HCT116 (cell line): ENCODE results near the gene FBN3. TPM values are rescaled to one million over a fixed set of nuclear protein-coding genes. Genes with fewer than 3 reads are reported as not detected.

Experiments
- ATAC-seq: fragments of 200-7000 bp; cut with Tn5 transposase; 2 replicates; pipeline ENCODE4 v1.9.1; 2020; ENCODE audit warnings: mild to moderate bottlenecking, moderate library complexity
- BruUV-seq: library from RNA; stranded (reverse); fragments of 400-500 nt; replicated peaks from 2 replicates; lab custom pipeline; 2021; lab: Mats Ljungman, UMichigan
- CTCF ChIA-PET: fragments of 300-600 bp; sonication (Branson Sonifier 250); formaldehyde crosslinking; loops from one replicate; lab custom pipeline; 2021; ENCODE audit warnings: antibody characterized with exemption; lab: Charles Lee
- POLR2A ChIA-PET: fragments of 300-600, 350-600 bp; sonication (Branson Sonifier 250); formaldehyde crosslinking; loops from one replicate; lab custom pipeline; 2021; ENCODE audit warnings: antibody characterized with exemption; lab: Charles Lee
- RAD21 ChIA-PET, 2 experiments: fragments of 300-600 bp; sonication (Branson Sonifier 250); formaldehyde crosslinking; loops; one replicate each; lab custom pipeline; 2023; ENCODE audit warnings: low total read pairs in 2 of 2; ENCODE audit not compliant: uncharacterized antibody in 2 of 2, unreplicated experiment in 2 of 2, low non-redundant PET in 1 of 2; lab: Charles Lee
- DNase-seq: peaks from one replicate; pipeline ENCODE4 v3.0.0-alpha.2; 2010; ENCODE audit warnings: low read depth, low spot score
- H2AFZ ChIP-seq: fragments of 200-600 bp; shearing (Covaris generic), sonication (generic); 2 replicates; pipeline ENCODE4 v1.6.1; 2017; ENCODE audit warnings: low read depth, mixed run types, mixed read lengths, antibody characterized with exemption, low read length; ENCODE audit not compliant: poor library complexity, severe bottlenecking
- H3K27ac ChIP-seq: 2 replicates; pipeline ENCODE4 v1.5.1; 2012; ENCODE audit warnings: low read depth, low read length
- H3K27me3 ChIP-seq: fragments of 200-600 bp; sonication (generic); 2 replicates; pipeline ENCODE4 v1.6.1; 2016; ENCODE audit warnings: mixed run types, low read length, mixed read lengths; ENCODE audit not compliant: insufficient read depth
- H3K36me3 ChIP-seq, 2 experiments: fragments of 200-500 bp in 1 of 2; fragments of 200-600 bp in 1 of 2; sonication (Bioruptor generic) in 1 of 2; sonication (generic) in 1 of 2; 2 replicates each; pipeline versions ENCODE4 v1.5.1 to v1.6.1; 2014 to 2016; ENCODE audit warnings: low read length in 2 of 2, inconsistent platforms in 1 of 2, mixed read lengths in 1 of 2, mixed run types in 1 of 2; ENCODE audit not compliant: insufficient read depth in 2 of 2, control insufficient read depth in 1 of 2
- H3K4me1 ChIP-seq, 2 experiments: fragments of 200-600 bp in 1 of 2; sonication (generic) in 1 of 2; 2 replicates each; pipeline versions ENCODE4 v1.5.1 to v1.6.1; 2012 to 2017; ENCODE audit warnings: low read length in 2 of 2, inconsistent platforms in 1 of 2, mild to moderate bottlenecking in 1 of 2, mixed read lengths in 1 of 2, mixed run types in 1 of 2, moderate library complexity in 1 of 2; ENCODE audit not compliant: insufficient read depth in 2 of 2, control insufficient read depth in 1 of 2
- H3K4me2 ChIP-seq: fragments of 200-600 bp; sonication (generic); 2 replicates; pipeline ENCODE4 v1.6.1; 2017; ENCODE audit warnings: mixed run types, low read length, mixed read lengths
- H3K4me3 ChIP-seq, 2 experiments: fragments of 200-600 bp in 1 of 2; sonication (generic) in 1 of 2; replicated peaks in 1 of 2; 2 replicates each; pipeline ENCODE4 v1.5.1; 2011 to 2016; ENCODE audit warnings: low read length in 2 of 2, control low read depth in 1 of 2, low read depth in 1 of 2, mild to moderate bottlenecking in 1 of 2, mixed read lengths in 1 of 2, mixed run types in 1 of 2
- H3K79me2 ChIP-seq: fragments of 200-600 bp; sonication (generic); 2 replicates; pipeline ENCODE4 v1.6.1; 2017; ENCODE audit warnings: mild to moderate bottlenecking, mixed run types, low read length, moderate library complexity, mixed read lengths; ENCODE audit not compliant: insufficient read depth
- H3K9ac ChIP-seq: fragments of 200-600 bp; sonication (generic); 2 replicates; pipeline ENCODE4 v1.6.1; 2016; ENCODE audit warnings: low read length, mixed read lengths
- H3K9me2 ChIP-seq: fragments of 200-600 bp; sonication (generic), shearing (Covaris generic); 2 replicates; pipeline ENCODE4 v1.6.1; 2017; ENCODE audit warnings: mixed run types, mild to moderate bottlenecking, moderate library complexity; ENCODE audit not compliant: insufficient read depth
- H3K9me3 ChIP-seq, 2 experiments: fragments of 200-500 bp in 1 of 2; fragments of 200-600 bp in 1 of 2; sonication (Bioruptor generic) in 1 of 2; sonication (generic) in 1 of 2; 2 replicates each; pipeline ENCODE4 v1.6.1; 2014 to 2017; ENCODE audit warnings: low read length in 2 of 2, mixed read lengths in 2 of 2, inconsistent platforms in 1 of 2, low read depth in 1 of 2, mild to moderate bottlenecking in 1 of 2, mixed run types in 1 of 2, moderate library complexity in 1 of 2; ENCODE audit not compliant: control insufficient read depth in 1 of 2, insufficient read depth in 1 of 2
- H4K20me1 ChIP-seq: fragments of 200-600 bp; sonication (generic), shearing (Covaris generic); 2 replicates; pipeline ENCODE4 v1.6.1; 2017; ENCODE audit warnings: mixed run types, mild to moderate bottlenecking, moderate library complexity; ENCODE audit not compliant: insufficient read depth
- CEBPB ChIP-seq: IDR thresholded peaks from 2 replicates; pipeline ENCODE4 v1.6.1; 2012; ENCODE audit warnings: low read depth
- EGR1 ChIP-seq: IDR thresholded peaks from 2 replicates; pipeline ENCODE4 v1.6.1; 2012; ENCODE audit warnings: low read depth
- ELF1 ChIP-seq: IDR thresholded peaks from 2 replicates; pipeline ENCODE4 v1.6.1; 2012; ENCODE audit warnings: low read depth, borderline replicate concordance
- EZH2 ChIP-seq: fragments of 200-600 bp; sonication (generic); IDR thresholded peaks from 2 replicates; pipeline ENCODE4 v1.6.1; 2017; ENCODE audit warnings: antibody characterized with exemption, mixed run types
- EZH2phosphoT487 ChIP-seq: fragments of 200-600 bp; IDR thresholded peaks from 2 replicates; pipeline ENCODE4 v1.6.1; 2018; ENCODE audit warnings: antibody characterized with exemption, borderline replicate concordance
- JUND ChIP-seq: IDR thresholded peaks from 2 replicates; pipeline ENCODE4 v1.6.1; 2012
- RAD21 ChIP-seq: IDR thresholded peaks from 2 replicates; pipeline ENCODE4 v1.6.1; 2012; ENCODE audit warnings: low read depth, mild to moderate bottlenecking
- SP1 ChIP-seq: IDR thresholded peaks from 2 replicates; pipeline ENCODE4 v1.6.1; 2012; ENCODE audit warnings: low read depth
- SRF ChIP-seq: IDR thresholded peaks from 2 replicates; pipeline ENCODE4 v1.6.1; 2012; ENCODE audit warnings: low read depth
- TCF7L2 ChIP-seq: IDR thresholded peaks from 2 replicates; pipeline ENCODE4 v1.7.0; 2011; ENCODE audit warnings: borderline replicate concordance, inconsistent platforms; ENCODE audit not compliant: insufficient read depth, insufficient read length; ENCODE audit errors: extremely low read depth
- YY1 ChIP-seq: IDR thresholded peaks from 2 replicates; pipeline ENCODE4 v1.6.1; 2011; ENCODE audit warnings: low read length, low read depth, moderate library complexity, mild to moderate bottlenecking; ENCODE audit not compliant: insufficient replicate concordance; ENCODE audit errors: extremely low read depth
- ZFX ChIP-seq: fragments of 450-650 bp; IDR thresholded peaks from 2 replicates; pipeline ENCODE4 v1.6.1; 2017
- ZNF274 ChIP-seq: fragments of 200-500 bp; sonication (Bioruptor generic); IDR thresholded peaks from 2 replicates; pipeline ENCODE4 v1.6.1; 2014; ENCODE audit warnings: mild to moderate bottlenecking, low read depth, low read length, inconsistent platforms
- intact Hi-C: fragments of 100-400 bp; cut with micrococcal nuclease; formaldehyde crosslinking; loops from 2 replicates; pipeline ENCODE4 v1.10.0; 2022
- total RNA-seq: library from RNA; stranded (reverse); gene quantifications from one replicate; pipeline ENCODE4 v1.2.1, GENCODE V29; 2021; ENCODE audit not compliant: unreplicated experiment
- TF ChIP-seq, protein P1 (sequence below): IDR thresholded peaks from 2 replicates; pipeline ENCODE4 v1.6.1; 2012; ENCODE audit warnings: low read depth
- TF ChIP-seq, protein P2 (sequence below): IDR thresholded peaks from 2 replicates; pipeline ENCODE4 v1.6.1; 2012

Gene FBN3
- total RNA-seq, 1 experiment from 2014 or later: 6.6 TPM

DNA sequence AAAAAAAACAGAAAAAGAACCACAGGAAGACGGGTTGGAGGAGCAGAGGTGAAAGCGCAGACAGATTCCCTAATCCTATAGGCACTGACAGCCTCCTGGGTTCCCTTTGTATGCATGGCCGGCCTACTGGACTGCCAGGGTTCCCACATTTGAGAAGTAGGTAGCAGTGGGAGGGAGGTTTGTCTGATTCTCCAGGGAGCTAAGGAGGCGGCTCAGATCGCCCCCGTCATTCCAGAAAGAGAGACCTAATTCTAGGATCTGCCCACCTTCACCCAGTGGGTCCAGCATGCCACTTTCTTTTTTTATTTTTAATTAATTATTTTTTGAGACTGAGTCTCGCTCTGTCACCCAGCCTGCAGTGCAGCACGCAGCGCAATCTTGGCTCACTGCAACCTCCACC, 106.5 kb downstream of the FBN3 start:
- Histone ChIP-seq H3K27me3 (no peaks in the 10 kb centered on the region), H2AFZ (no peak overlapping the region), H3K36me3 (no peaks in the 10 kb centered on the region), H3K4me1 (peaks cover 4 to 10% of the 10 kb centered on the region in 2 experiments; a peak in 3 of 4 replicates), H3K4me3 (no peak overlapping the region), H3K4me2 (no peak overlapping the region), H3K9me3 (no peaks in the 10 kb centered on the region), H3K27ac (no peak overlapping the region), H3K9ac (no peak overlapping the region), H4K20me1 (no peaks in the 10 kb centered on the region), H3K79me2 (no peaks in the 10 kb centered on the region), H3K9me2 (no peaks in the 10 kb centered on the region)
- ATAC-seq: no peak
- ChIA-PET POLR2A (interaction anchor here (0.5 kb wide), 1 partner anchor 15 kb away, joined by 3 read pairs; no protein-coding TSS in a partner anchor), RAD21 (no interaction called here), CTCF (no interaction called here)
- intact Hi-C loops: no loop called here
- DNase-seq: no peak
- TF ChIP-seq ELF1: no peak
- no peak for TF ChIP-seq ZFX
- TF ChIP-seq YY1: no peak
- no peak for TF ChIP-seq EZH2
- TF ChIP-seq EGR1: no peak
- no TSS peak for BruUV-seq

- Histone ChIP-seq H3K9me3 (no peaks in the 10 kb centered on the region), H3K4me1 (peaks cover 4 to 10% of the 10 kb centered on the region in 2 experiments; a peak in 3 of 4 replicates), H3K4me2 (peak overlapping the region; percentile 57; the same call in 1 of the 2 replicates), H3K27me3 (no peaks in the 10 kb centered on the region), H3K36me3 (no peaks in the 10 kb centered on the region), H3K79me2 (no peaks in the 10 kb centered on the region), H3K9me2 (no peaks in the 10 kb centered on the region)
- CTCF ChIA-PET: no interaction called here
- intact Hi-C loops: no loop called here
- no peak for TF ChIP-seq SP1
- no peak for TF ChIP-seq ZFX
- no peak for TF ChIP-seq RAD21
- TF ChIP-seq JUND: no peak
- TF ChIP-seq CEBPB: no peak
- no peak for TF ChIP-seq EZH2phosphoT487
- TF ChIP-seq ZNF274: no peak
- TF ChIP-seq, protein P1, sequence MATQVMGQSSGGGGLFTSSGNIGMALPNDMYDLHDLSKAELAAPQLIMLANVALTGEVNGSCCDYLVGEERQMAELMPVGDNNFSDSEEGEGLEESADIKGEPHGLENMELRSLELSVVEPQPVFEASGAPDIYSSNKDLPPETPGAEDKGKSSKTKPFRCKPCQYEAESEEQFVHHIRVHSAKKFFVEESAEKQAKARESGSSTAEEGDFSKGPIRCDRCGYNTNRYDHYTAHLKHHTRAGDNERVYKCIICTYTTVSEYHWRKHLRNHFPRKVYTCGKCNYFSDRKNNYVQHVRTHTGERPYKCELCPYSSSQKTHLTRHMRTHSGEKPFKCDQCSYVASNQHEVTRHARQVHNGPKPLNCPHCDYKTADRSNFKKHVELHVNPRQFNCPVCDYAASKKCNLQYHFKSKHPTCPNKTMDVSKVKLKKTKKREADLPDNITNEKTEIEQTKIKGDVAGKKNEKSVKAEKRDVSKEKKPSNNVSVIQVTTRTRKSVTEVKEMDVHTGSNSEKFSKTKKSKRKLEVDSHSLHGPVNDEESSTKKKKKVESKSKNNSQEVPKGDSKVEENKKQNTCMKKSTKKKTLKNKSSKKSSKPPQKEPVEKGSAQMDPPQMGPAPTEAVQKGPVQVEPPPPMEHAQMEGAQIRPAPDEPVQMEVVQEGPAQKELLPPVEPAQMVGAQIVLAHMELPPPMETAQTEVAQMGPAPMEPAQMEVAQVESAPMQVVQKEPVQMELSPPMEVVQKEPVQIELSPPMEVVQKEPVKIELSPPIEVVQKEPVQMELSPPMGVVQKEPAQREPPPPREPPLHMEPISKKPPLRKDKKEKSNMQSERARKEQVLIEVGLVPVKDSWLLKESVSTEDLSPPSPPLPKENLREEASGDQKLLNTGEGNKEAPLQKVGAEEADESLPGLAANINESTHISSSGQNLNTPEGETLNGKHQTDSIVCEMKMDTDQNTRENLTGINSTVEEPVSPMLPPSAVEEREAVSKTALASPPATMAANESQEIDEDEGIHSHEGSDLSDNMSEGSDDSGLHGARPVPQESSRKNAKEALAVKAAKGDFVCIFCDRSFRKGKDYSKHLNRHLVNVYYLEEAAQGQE: no peak
- TF ChIP-seq, protein P2, sequence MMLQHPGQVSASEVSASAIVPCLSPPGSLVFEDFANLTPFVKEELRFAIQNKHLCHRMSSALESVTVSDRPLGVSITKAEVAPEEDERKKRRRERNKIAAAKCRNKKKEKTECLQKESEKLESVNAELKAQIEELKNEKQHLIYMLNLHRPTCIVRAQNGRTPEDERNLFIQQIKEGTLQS: no peak
- TF ChIP-seq YY1: no peak
- no peak for TF ChIP-seq TCF7L2
- no peak for TF ChIP-seq SRF
- TF ChIP-seq, all 23 proteins: peak for 0
- Histone ChIP-seq H3K4me3 (no peak overlapping the region), H2AFZ (no peak overlapping the region), H3K9ac (no peak overlapping the region), H4K20me1 (no peaks in the 10 kb centered on the region), H3K27ac (no peak overlapping the region)
- ATAC-seq: no peak
- ChIA-PET RAD21 (no interaction called here), POLR2A (no interaction called here)
- DNase-seq: no peak
- no TSS peak for BruUV-seq
Observed at GRCh38 chr19:8041531-8041931, 107.9 kb downstream of the FBN3 start.
